ENCODE results near the gene MTMR10.

- TF ChIP-seq RAD21 (conservative IDR thresholded peaks at IDR 0.05 in 1 of 2, IDR thresholded peaks at IDR 0.05 in 1 of 2) (no peak), CTCF (IDR thresholded peaks at IDR 0.05) (no peak), CHD2 (IDR thresholded peaks at IDR 0.05; ENCODE audit: low read length, partially characterized antibody) (no peak), REST (IDR thresholded peaks at IDR 0.05) (no peak), ELK1 (IDR thresholded peaks at IDR 0.05; ENCODE audit: low read depth, low read length) (no peak), EP300 (IDR thresholded peaks at IDR 0.05) (no peak), NPAS2 (CRISPR knock-in tag; IDR thresholded peaks at IDR 0.05; ENCODE audit: borderline replicate concordance) (no peak), JUN (IDR thresholded peaks at IDR 0.05) (no peak), HOXA7 (CRISPR knock-in tag; IDR thresholded peaks at IDR 0.05) (no peak), PHF8 (IDR thresholded peaks at IDR 0.05; ENCODE audit: borderline replicate concordance, low read depth) (no peak), BHLHE40 (IDR thresholded peaks at IDR 0.05; ENCODE audit: low read depth, low read length) (no peak), ZFP36 (IDR thresholded peaks at IDR 0.05; ENCODE audit: borderline replicate concordance, partially characterized antibody) (no peak), MYC (IDR thresholded peaks at IDR 0.05; ENCODE audit: borderline replicate concordance, low read length) (no peak), SREBF2 (IDR thresholded peaks at IDR 0.05) (no peak)
Observed at GRCh38 chr15:31013863-31014607, 22.6 kb upstream of the MTMR10 start.

All from A549 (cell line).